ENCODE data around the gene RMDN2.

- TF ChIP-seq, protein P1, sequence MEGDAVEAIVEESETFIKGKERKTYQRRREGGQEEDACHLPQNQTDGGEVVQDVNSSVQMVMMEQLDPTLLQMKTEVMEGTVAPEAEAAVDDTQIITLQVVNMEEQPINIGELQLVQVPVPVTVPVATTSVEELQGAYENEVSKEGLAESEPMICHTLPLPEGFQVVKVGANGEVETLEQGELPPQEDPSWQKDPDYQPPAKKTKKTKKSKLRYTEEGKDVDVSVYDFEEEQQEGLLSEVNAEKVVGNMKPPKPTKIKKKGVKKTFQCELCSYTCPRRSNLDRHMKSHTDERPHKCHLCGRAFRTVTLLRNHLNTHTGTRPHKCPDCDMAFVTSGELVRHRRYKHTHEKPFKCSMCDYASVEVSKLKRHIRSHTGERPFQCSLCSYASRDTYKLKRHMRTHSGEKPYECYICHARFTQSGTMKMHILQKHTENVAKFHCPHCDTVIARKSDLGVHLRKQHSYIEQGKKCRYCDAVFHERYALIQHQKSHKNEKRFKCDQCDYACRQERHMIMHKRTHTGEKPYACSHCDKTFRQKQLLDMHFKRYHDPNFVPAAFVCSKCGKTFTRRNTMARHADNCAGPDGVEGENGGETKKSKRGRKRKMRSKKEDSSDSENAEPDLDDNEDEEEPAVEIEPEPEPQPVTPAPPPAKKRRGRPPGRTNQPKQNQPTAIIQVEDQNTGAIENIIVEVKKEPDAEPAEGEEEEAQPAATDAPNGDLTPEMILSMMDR (IDR thresholded peaks at IDR 0.05): no peak
- no peak for TF ChIP-seq POLR2A (IDR thresholded peaks at IDR 0.05)
These were observed 92.7 kb downstream of the RMDN2 start for GRCh38 chr2:38017836-38018235.

Measured in tibial nerve (tissue), 3 donors.